ENCODE results near the gene IFT122. TPM values are rescaled to one million over a fixed set of nuclear protein-coding genes. Genes with fewer than 3 reads are reported as not detected.

IFT122 gene
- total and polyA plus RNA-seq, 5 donors from 2014 or later: 2.5 to 19.3 (median 4.6) TPM

DNA sequence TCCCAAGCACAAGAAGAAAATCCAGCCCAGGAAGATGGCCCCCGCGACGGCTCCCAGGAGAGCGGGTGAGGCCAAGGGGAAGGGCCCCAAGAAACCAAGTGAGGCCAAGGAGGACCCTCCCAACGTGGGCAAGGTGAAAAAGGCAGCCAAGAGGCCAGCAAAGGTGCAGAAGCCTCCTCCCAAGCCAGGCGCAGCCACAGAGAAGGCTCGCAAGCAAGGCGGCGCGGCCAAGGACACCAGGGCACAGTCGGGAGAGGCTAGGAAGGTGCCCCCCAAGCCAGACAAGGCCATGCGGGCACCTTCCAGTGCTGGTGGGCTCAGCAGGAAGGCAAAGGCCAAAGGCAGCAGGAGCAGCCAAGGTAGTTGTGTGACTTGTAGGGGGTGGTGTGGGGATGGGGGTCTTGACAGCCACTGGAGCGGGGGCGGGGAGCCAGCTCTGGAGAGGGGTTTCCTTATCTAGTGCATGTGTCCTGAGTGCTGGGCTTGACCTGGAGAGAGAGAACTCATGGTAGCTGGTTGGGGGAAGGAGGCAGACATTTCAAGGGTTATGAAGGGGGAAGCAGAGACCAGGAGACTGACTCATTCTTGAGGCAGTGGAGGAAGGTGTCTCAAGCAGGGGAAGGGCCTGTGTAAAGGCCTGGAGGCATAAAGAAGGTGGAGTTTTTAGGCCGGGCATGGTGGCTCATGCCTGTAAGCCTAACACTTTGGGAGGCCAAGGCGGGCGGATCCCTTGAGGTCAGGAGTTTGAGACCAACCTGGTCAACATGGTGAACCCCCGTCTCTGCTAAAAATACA, 109.2 kb downstream of the IFT122 start:
- Mint-ChIP-seq H3K4me3 (no peak overlapping the region), H3K27ac (no peak overlapping the region), H3K36me3 (no peaks in the 10 kb centered on the region), H3K4me1 (peaks cover 0 to 4% (median 3%) of the 10 kb centered on the region in 4 donors), H3K9me3 (no peaks in the 10 kb centered on the region), H3K27me3 (peaks cover 9% of the 10 kb centered on the region)
- DNase-seq (no peak), ATAC-seq (ENCODE audit: low read depth in 2 of 2) (no peak)
- Histone ChIP-seq H3K9me3 (ENCODE audit: control insufficient read depth in 2 of 2, low read length in 2 of 2) (no peaks in the 10 kb centered on the region), H3K36me3 (ENCODE audit: control insufficient read depth, insufficient read depth, low read length) (no peaks in the 10 kb centered on the region), H3K4me1 (ENCODE audit: control insufficient read depth, insufficient read depth, low read length, poor library complexity, severe bottlenecking) (no peaks in the 10 kb centered on the region), H3K27me3 (ENCODE audit: control insufficient read depth, insufficient read depth, low read length) (no peaks in the 10 kb centered on the region), H3K27ac (ENCODE audit: insufficient read depth, low read length, poor library complexity, severe bottlenecking) (no peak overlapping the region), H3K4me3 (ENCODE audit: low read depth, low read length) (no peak overlapping the region)

DNA sequence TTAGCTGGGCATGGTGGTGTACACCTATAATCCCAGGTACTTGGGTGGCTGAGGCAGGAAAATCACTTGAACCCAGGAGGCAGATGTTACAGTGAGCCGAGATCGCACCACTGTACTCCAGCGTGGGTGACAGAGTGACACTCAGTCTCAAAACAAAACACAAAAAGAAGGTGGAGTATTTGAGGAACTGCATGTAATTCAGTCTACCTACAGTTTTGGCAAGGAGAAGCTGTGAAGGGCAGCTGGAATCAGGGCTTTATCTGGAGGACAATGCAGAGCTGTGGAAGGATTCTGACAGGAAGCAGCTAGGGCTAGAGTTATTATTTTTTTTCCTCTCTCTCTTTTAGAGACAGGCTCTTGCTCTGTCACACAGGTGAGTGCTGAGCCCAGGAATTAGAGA, 109.8 kb downstream of the IFT122 start:
- Mint-ChIP-seq H3K27ac (no peak overlapping the region), H3K27me3 (peaks cover 9% of the 10 kb centered on the region), H3K36me3 (no peaks in the 10 kb centered on the region), H3K4me1 (peaks cover 0 to 7% (median 4%) of the 10 kb centered on the region in 4 donors), H3K4me3 (no peak overlapping the region), H3K9me3 (no peaks in the 10 kb centered on the region)
- Histone ChIP-seq H3K36me3 (ENCODE audit: control insufficient read depth, insufficient read depth, low read length) (no peaks in the 10 kb centered on the region), H3K27me3 (ENCODE audit: control insufficient read depth, insufficient read depth, low read length) (no peaks in the 10 kb centered on the region), H3K4me3 (ENCODE audit: low read depth, low read length) (no peak overlapping the region), H3K27ac (ENCODE audit: insufficient read depth, low read length, poor library complexity, severe bottlenecking) (no peak overlapping the region), H3K4me1 (ENCODE audit: control insufficient read depth, insufficient read depth, low read length, poor library complexity, severe bottlenecking) (no peaks in the 10 kb centered on the region), H3K9me3 (ENCODE audit: control insufficient read depth in 2 of 2, low read length in 2 of 2) (no peaks in the 10 kb centered on the region)
- DNase-seq (no peak), ATAC-seq (ENCODE audit: low read depth in 2 of 2) (no peak)

DNA sequence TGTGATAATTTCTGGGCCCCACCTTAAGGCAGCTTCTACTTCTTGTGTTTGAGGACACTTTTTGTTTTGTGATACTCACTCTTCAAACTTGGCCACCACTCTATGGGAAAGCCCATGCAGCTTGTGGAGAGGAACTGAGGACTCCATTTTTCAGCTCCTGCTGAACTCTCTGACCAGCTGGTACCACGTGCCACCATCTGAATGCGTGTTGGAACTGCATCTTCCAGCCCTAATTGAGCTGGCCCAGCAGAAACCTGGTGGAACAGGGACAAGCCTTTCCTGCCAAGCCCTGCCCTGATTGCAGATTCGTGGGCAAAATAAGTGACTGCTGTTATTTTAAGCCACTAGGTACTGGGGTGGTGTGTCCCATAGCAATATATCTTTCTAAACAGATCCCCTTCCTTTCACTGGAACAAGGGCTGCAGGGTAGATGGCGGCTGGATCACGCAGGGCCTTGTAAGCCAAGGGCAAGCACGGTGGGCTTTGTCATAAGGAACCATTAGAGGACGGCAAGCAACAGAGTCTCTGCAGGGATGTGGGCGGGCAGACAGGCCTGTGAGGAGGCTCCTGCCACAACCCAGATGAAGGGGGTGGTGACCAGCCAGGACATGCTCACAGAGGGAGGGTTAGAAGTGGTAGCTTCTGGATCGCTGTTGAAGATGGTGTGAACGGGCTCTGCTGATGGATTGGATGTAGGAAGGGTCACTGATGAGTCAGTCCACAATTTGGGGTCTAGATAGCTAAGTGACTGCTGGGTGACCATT, 112.4 kb downstream of the IFT122 start:
- Mint-ChIP-seq H3K4me3 (peak overlapping the region in 1 of 4 donors; percentile 50), H3K27ac (peak overlapping the region in 1 of 3 donors; percentile 52)

DNA sequence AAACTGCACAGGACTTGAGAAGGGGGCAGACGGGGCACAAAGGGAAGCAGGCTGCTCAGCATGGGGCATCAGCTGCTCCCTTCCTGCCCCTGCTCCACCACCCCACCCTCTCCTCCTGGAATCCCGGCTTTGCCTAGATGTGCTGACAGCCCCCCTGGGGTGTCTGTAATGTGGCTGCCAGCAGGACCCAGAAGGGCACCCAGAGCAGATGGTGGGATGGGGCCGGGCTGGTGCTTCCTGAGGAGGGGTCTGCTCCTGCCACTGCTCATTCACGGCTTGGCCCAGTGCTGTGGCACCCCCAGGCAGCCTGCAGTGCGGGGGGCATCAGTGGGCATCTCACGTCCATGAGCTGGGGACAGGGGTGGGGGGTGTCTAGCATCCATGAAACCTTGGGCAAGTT, 113.1 kb downstream of the IFT122 start:
- Mint-ChIP-seq H3K27ac (no peak overlapping the region), H3K4me1 (peaks cover 0 to 7% (median 4%) of the 10 kb centered on the region in 4 donors), H3K9me3 (no peaks in the 10 kb centered on the region), H3K36me3 (no peaks in the 10 kb centered on the region), H3K27me3 (peaks cover 9% of the 10 kb centered on the region), H3K4me3 (no peak overlapping the region)
- ATAC-seq (ENCODE audit: low read depth in 2 of 2): no peak
- no peak for DNase-seq
- Histone ChIP-seq H3K4me3 (ENCODE audit: low read depth, low read length) (no peak overlapping the region), H3K27me3 (ENCODE audit: control insufficient read depth, insufficient read depth, low read length) (no peaks in the 10 kb centered on the region), H3K27ac (ENCODE audit: insufficient read depth, low read length, poor library complexity, severe bottlenecking) (no peak overlapping the region), H3K36me3 (ENCODE audit: control insufficient read depth, insufficient read depth, low read length) (no peaks in the 10 kb centered on the region), H3K9me3 (ENCODE audit: control insufficient read depth in 2 of 2, low read length in 2 of 2) (no peaks in the 10 kb centered on the region), H3K4me1 (ENCODE audit: control insufficient read depth, insufficient read depth, low read length, poor library complexity, severe bottlenecking) (no peaks in the 10 kb centered on the region)

More for the DNA sequence above, 112.4 kb downstream of the IFT122 start:
- no peaks in the 10 kb centered on the region for H3K27me3 ChIP-seq (ENCODE audit: control insufficient read depth, insufficient read depth, low read length)
- DNase-seq (no peak), ATAC-seq (ENCODE audit: low read depth in 2 of 2) (no peak)
- no peaks in the 10 kb centered on the region for H3K9me3 ChIP-seq (ENCODE audit: control insufficient read depth in 2 of 2, low read length in 2 of 2)
- Mint-ChIP-seq H3K36me3 (no peaks in the 10 kb centered on the region), H3K27me3 (peaks cover 9% of the 10 kb centered on the region), H3K9me3 (no peaks in the 10 kb centered on the region), H3K4me1 (peaks cover 0 to 7% (median 4%) of the 10 kb centered on the region in 4 donors)
- H3K36me3 ChIP-seq (ENCODE audit: control insufficient read depth, insufficient read depth, low read length): no peaks in the 10 kb centered on the region
- H3K27ac ChIP-seq (ENCODE audit: insufficient read depth, low read length, poor library complexity, severe bottlenecking): no peak overlapping the region
- no peaks in the 10 kb centered on the region for H3K4me1 ChIP-seq (ENCODE audit: control insufficient read depth, insufficient read depth, low read length, poor library complexity, severe bottlenecking)
- H3K4me3 ChIP-seq (ENCODE audit: low read depth, low read length): no peak overlapping the region

DNA sequence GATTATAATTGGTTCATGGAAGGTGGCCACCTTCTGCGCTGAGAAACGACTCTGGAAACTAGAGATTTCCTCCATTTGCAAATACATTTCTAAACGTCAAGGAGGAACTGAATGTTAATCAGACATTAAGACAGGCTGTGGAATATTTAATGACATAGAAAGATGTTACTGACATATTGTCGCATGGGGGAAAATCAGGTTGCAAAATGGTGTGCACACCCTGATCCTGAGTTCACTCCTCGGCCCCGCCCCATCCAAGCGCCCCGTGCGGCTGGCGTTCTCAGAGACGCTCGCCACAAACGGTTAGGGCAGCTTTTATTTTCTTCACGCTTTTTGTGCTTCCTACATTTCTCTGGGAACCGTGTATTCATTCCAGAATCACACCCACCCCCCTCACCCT, 113.7 kb downstream of the IFT122 start:
- H3K27ac Mint-ChIP-seq: no peak overlapping the region
- H3K36me3 Mint-ChIP-seq: no peaks in the 10 kb centered on the region
- no peaks in the 10 kb centered on the region for H3K27me3 ChIP-seq (ENCODE audit: control insufficient read depth, insufficient read depth, low read length)
- H3K9me3 Mint-ChIP-seq: no peaks in the 10 kb centered on the region
- peaks cover 0 to 7% (median 4%) of the 10 kb centered on the region in 4 donors for H3K4me1 Mint-ChIP-seq
- ATAC-seq (ENCODE audit: low read depth in 2 of 2): no peak
- no peak overlapping the region for H3K27ac ChIP-seq (ENCODE audit: insufficient read depth, low read length, poor library complexity, severe bottlenecking)
- peaks cover 9% of the 10 kb centered on the region for H3K27me3 Mint-ChIP-seq
- H3K4me3 Mint-ChIP-seq: no peak overlapping the region
- no peak overlapping the region for H3K4me3 ChIP-seq (ENCODE audit: low read depth, low read length)
- DNase-seq: no peak
- no peaks in the 10 kb centered on the region for H3K36me3 ChIP-seq (ENCODE audit: control insufficient read depth, insufficient read depth, low read length)
- H3K9me3 ChIP-seq (ENCODE audit: control insufficient read depth in 2 of 2, low read length in 2 of 2): no peaks in the 10 kb centered on the region
- no peaks in the 10 kb centered on the region for H3K4me1 ChIP-seq (ENCODE audit: control insufficient read depth, insufficient read depth, low read length, poor library complexity, severe bottlenecking)

DNA sequence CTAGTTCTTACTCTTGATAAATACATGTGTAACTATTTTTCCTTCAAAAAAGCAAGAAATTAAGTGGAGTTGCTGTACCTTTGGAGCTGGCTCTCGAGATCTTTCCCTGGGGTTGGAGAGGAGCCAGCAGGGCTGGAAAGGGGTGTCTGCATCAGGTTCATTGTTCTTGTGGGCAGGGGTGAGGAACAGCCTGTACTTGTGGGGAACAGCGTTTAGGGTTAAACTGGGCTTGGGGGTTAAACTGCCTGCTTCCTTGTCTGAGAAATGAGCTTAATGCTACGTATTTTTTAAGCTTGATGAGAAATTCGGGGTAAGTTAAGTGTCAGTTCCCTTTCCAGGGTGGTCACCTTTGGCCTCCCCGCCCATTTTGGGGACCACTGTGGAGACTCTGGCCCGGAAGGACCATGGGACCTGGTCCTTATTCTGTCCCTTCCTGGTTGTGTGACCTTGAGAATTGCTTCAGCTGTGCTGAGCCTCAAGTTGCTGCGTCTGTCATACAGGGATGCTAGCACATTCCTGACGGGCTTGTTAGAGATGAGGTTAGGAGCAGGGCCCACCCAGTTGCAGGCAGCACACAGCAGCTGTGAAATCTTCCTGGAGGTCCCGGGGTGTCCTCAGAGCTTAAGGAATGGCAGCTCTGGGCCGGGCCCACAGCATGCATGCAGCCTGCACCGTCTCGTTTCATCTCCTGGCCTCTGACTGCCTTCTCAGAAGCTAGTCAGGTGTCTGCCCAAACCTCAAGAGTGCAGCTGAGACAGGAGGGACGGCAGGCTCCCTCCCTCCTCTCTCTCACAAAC, 114.5 kb downstream of the IFT122 start:
- H3K27ac Mint-ChIP-seq: no peak overlapping the region

DNA sequence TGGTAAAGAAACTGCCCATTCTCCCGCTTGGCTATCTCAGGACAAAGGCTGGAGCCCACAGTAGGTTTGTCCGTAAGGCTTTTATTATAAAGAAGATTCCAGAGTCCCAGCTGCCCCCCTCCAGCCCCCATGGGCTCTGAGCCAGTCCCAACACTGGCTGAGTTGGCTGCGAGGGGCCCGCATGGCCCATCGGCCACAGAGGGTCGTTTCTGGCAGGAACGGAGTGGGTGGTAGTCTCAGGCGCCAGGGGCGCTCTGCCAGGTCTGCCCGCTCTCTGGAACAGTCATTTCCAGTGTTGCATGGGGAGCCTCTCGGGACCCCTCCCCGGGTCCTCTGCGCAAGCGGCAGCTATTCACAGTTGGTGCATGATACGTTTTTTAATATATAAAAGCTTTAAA, 115.1 kb downstream of the IFT122 start:
- no peak overlapping the region for H3K4me3 ChIP-seq (ENCODE audit: low read depth, low read length)
- no peaks in the 10 kb centered on the region for H3K27me3 ChIP-seq (ENCODE audit: control insufficient read depth, insufficient read depth, low read length)
- no peaks in the 10 kb centered on the region for H3K36me3 ChIP-seq (ENCODE audit: control insufficient read depth, insufficient read depth, low read length)
- H3K9me3 ChIP-seq (ENCODE audit: control insufficient read depth in 2 of 2, low read length in 2 of 2): no peaks in the 10 kb centered on the region
- H3K4me1 ChIP-seq (ENCODE audit: control insufficient read depth, insufficient read depth, low read length, poor library complexity, severe bottlenecking): no peaks in the 10 kb centered on the region
- Mint-ChIP-seq H3K27me3 (peaks cover 9% of the 10 kb centered on the region), H3K4me1 (peaks cover 0 to 7% (median 4%) of the 10 kb centered on the region in 4 donors), H3K9me3 (no peaks in the 10 kb centered on the region), H3K4me3 (no peak overlapping the region), H3K36me3 (no peaks in the 10 kb centered on the region), H3K27ac (no peak overlapping the region)
- ATAC-seq (ENCODE audit: low read depth in 2 of 2) (no peak), DNase-seq (no peak)
- H3K27ac ChIP-seq (ENCODE audit: insufficient read depth, low read length, poor library complexity, severe bottlenecking): no peak overlapping the region

More for the DNA sequence above, 114.5 kb downstream of the IFT122 start:
- no peak for DNase-seq
- H3K4me1 ChIP-seq (ENCODE audit: control insufficient read depth, insufficient read depth, low read length, poor library complexity, severe bottlenecking): no peaks in the 10 kb centered on the region
- no peak overlapping the region for H3K4me3 Mint-ChIP-seq
- no peak overlapping the region for H3K4me3 ChIP-seq (ENCODE audit: low read depth, low read length)
- no peaks in the 10 kb centered on the region for H3K9me3 Mint-ChIP-seq
- H3K27me3 ChIP-seq (ENCODE audit: control insufficient read depth, insufficient read depth, low read length): no peaks in the 10 kb centered on the region
- H3K36me3 Mint-ChIP-seq: no peaks in the 10 kb centered on the region
- H3K27me3 Mint-ChIP-seq: peaks cover 9% of the 10 kb centered on the region
- no peaks in the 10 kb centered on the region for H3K9me3 ChIP-seq (ENCODE audit: control insufficient read depth in 2 of 2, low read length in 2 of 2)
- no peaks in the 10 kb centered on the region for H3K36me3 ChIP-seq (ENCODE audit: control insufficient read depth, insufficient read depth, low read length)
- H3K27ac ChIP-seq (ENCODE audit: insufficient read depth, low read length, poor library complexity, severe bottlenecking): no peak overlapping the region
- no peak for ATAC-seq (ENCODE audit: low read depth in 2 of 2)
- peaks cover 0 to 7% (median 4%) of the 10 kb centered on the region in 4 donors for H3K4me1 Mint-ChIP-seq
